Astrocyte (in vitro differentiated cells and primary cell): ENCODE results near the gene BRSK1. TPM values are rescaled to one million over a fixed set of nuclear protein-coding genes. Genes with fewer than 3 reads are reported as not detected.

Experiments
- DNase-seq: peaks from one replicate; pipeline ENCODE4 v3.0.0-alpha.2; 2010; ENCODE audit warnings: low read depth
- FAIRE-seq: peaks from 2 replicates; lab custom pipeline; 2011; peaks lifted over from hg19 to GRCh38; lab: Jason Lieb, UNC
- H2AFZ ChIP-seq: 2 replicates; pipeline ENCODE4 v1.6.0; 2012; ENCODE audit warnings: low read depth, low read length, inconsistent platforms
- H3K27ac ChIP-seq: 2 replicates; pipeline ENCODE4 v1.5.1; 2011; ENCODE audit warnings: low read depth, low read length, inconsistent platforms
- H3K27me3 ChIP-seq: 2 replicates; pipeline ENCODE4 v1.6.0; 2011; ENCODE audit warnings: low read length, inconsistent platforms; ENCODE audit not compliant: insufficient read depth
- H3K36me3 ChIP-seq: 2 replicates; pipeline ENCODE4 v1.5.1; 2011; ENCODE audit warnings: low read length, inconsistent platforms; ENCODE audit not compliant: insufficient read depth
- H3K4me1 ChIP-seq: 2 replicates; pipeline ENCODE4 v1.5.1; 2011; ENCODE audit warnings: low read length, inconsistent platforms; ENCODE audit not compliant: insufficient read depth
- H3K4me2 ChIP-seq: 2 replicates; pipeline ENCODE4 v1.6.0; 2012; ENCODE audit warnings: low read length, inconsistent platforms
- H3K4me3 ChIP-seq: 2 replicates; pipeline ENCODE4 v1.5.1; 2011; ENCODE audit warnings: low read depth, mild to moderate bottlenecking, low read length, inconsistent platforms; ENCODE audit not compliant: insufficient read depth
- H3K79me2 ChIP-seq: 2 replicates; pipeline ENCODE4 v1.6.0; 2012; ENCODE audit warnings: mild to moderate bottlenecking, low read length, inconsistent platforms; ENCODE audit not compliant: insufficient read depth
- H3K9ac ChIP-seq: 2 replicates; pipeline ENCODE4 v1.6.0; 2012; ENCODE audit warnings: mild to moderate bottlenecking, low read length, inconsistent platforms
- H3K9me3 ChIP-seq: 2 replicates; pipeline ENCODE4 v1.5.1; 2012; ENCODE audit warnings: low read depth, mild to moderate bottlenecking, low read length, inconsistent platforms; ENCODE audit not compliant: insufficient read depth
- H4K20me1 ChIP-seq: 2 replicates; pipeline ENCODE4 v1.6.0; 2012; ENCODE audit warnings: low read length, inconsistent platforms; ENCODE audit not compliant: insufficient read depth
- H3K27ac Mint-ChIP-seq: one replicate; pipeline ENCODE4 v1.8.0; 2021; ENCODE audit warnings: mild to moderate bottlenecking, mixed read lengths; ENCODE audit not compliant: unreplicated experiment
- H3K27me3 Mint-ChIP-seq: one replicate; pipeline ENCODE4 v1.8.0; 2021; ENCODE audit warnings: low read depth, mixed read lengths; ENCODE audit not compliant: unreplicated experiment
- H3K36me3 Mint-ChIP-seq: one replicate; pipeline ENCODE4 v1.8.0; 2021; ENCODE audit warnings: low read depth, mixed read lengths; ENCODE audit not compliant: unreplicated experiment
- H3K4me1 Mint-ChIP-seq: one replicate; pipeline ENCODE4 v1.8.0; 2021; ENCODE audit warnings: low read depth, mixed read lengths; ENCODE audit not compliant: unreplicated experiment
- H3K4me3 Mint-ChIP-seq: one replicate; pipeline ENCODE4 v1.8.0; 2021; ENCODE audit warnings: mild to moderate bottlenecking, moderate library complexity, mixed read lengths; ENCODE audit not compliant: unreplicated experiment
- H3K9me3 Mint-ChIP-seq: one replicate; pipeline ENCODE4 v1.8.0; 2021; ENCODE audit warnings: mild to moderate bottlenecking, mixed read lengths; ENCODE audit not compliant: unreplicated experiment
- EZH2 ChIP-seq: IDR thresholded peaks from 2 replicates; pipeline ENCODE4 v1.6.1; 2012; ENCODE audit warnings: mild to moderate bottlenecking, low read length, inconsistent platforms; ENCODE audit not compliant: insufficient read depth
- total RNA-seq: library from RNA; stranded (reverse); gene quantifications from 2 replicates; pipeline ENCODE4 v1.2.1, GENCODE V29; 2021
- TF ChIP-seq, protein P1 (sequence below): IDR thresholded peaks from 2 replicates; pipeline ENCODE4 v1.5.1; 2011; ENCODE audit warnings: low read depth, mild to moderate bottlenecking, inconsistent platforms, low read length, moderate library complexity; ENCODE audit not compliant: insufficient read depth

Gene BRSK1
- total RNA-seq, 1 donor from 2014 or later = 18.8 TPM

DNA sequence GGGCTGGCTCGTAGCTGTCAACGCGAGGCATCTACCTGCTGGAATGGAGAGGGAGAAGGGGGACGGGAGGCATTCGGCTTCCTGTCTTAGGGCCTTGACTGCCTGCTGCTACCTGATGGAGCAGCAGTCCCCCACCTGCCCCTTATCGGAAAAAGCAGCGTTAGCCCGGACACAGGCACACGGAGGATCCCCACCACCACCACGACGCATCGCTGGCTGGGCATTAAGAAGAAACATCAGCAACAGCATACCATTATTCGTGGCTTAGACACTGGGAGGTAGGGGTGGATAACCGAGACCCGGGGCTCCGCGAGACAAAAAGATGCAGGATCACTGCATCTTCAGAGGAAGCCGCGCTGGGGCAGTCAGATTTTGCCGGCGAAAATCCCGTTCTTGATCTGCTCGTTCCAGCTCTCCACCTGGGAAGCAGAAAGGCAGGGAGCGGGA, 69.6 kb downstream of the BRSK1 start:
- Histone ChIP-seq H3K27ac (no peak overlapping the region), H3K36me3 (no peaks in the 10 kb centered on the region), H3K4me2 (peak overlapping the region; percentile 82), H3K79me2 (no peaks in the 10 kb centered on the region), H3K4me3 (peak overlapping the region; percentile 17), H3K9me3 (no peaks in the 10 kb centered on the region), H3K27me3 (peaks cover 17% of the 10 kb centered on the region), H3K4me1 (peaks cover 10% of the 10 kb centered on the region), H4K20me1 (peaks cover 11% of the 10 kb centered on the region), H3K9ac (peak overlapping the region; percentile 43), H2AFZ (peak overlapping the region; percentile 81)
- H3K4me3 Mint-ChIP-seq = peak overlapping the region; percentile 79
- FAIRE-seq (no peak), DNase-seq (no peak)
- no peak overlapping the region for H3K27ac Mint-ChIP-seq
- TF ChIP-seq, protein P1, sequence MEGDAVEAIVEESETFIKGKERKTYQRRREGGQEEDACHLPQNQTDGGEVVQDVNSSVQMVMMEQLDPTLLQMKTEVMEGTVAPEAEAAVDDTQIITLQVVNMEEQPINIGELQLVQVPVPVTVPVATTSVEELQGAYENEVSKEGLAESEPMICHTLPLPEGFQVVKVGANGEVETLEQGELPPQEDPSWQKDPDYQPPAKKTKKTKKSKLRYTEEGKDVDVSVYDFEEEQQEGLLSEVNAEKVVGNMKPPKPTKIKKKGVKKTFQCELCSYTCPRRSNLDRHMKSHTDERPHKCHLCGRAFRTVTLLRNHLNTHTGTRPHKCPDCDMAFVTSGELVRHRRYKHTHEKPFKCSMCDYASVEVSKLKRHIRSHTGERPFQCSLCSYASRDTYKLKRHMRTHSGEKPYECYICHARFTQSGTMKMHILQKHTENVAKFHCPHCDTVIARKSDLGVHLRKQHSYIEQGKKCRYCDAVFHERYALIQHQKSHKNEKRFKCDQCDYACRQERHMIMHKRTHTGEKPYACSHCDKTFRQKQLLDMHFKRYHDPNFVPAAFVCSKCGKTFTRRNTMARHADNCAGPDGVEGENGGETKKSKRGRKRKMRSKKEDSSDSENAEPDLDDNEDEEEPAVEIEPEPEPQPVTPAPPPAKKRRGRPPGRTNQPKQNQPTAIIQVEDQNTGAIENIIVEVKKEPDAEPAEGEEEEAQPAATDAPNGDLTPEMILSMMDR = no peak
- no peak for TF ChIP-seq EZH2
- H3K27me3 Mint-ChIP-seq = peaks cover 58% of the 10 kb centered on the region
- peaks cover 1% of the 10 kb centered on the region for H3K4me1 Mint-ChIP-seq
- peaks cover 6% of the 10 kb centered on the region for H3K36me3 Mint-ChIP-seq
- H3K9me3 Mint-ChIP-seq = peaks cover 6% of the 10 kb centered on the region

GRCh38 chr19:55353803-55354697, 70.3 kb downstream of the BRSK1 start:
- Histone ChIP-seq H4K20me1 (peaks cover 11% of the 10 kb centered on the region), H3K9me3 (no peaks in the 10 kb centered on the region), H3K4me1 (peaks cover 10% of the 10 kb centered on the region), H3K79me2 (no peaks in the 10 kb centered on the region), H3K27ac (no peak overlapping the region), H2AFZ (peak overlapping the region; percentile 81), H3K36me3 (no peaks in the 10 kb centered on the region), H3K4me2 (peak overlapping the region; percentile 82), H3K4me3 (peak overlapping the region; percentile 17), H3K9ac (peak overlapping the region; percentile 43), H3K27me3 (peaks cover 17% of the 10 kb centered on the region)
- H3K4me3 Mint-ChIP-seq = peak overlapping the region; percentile 79
- peaks cover 6% of the 10 kb centered on the region for H3K9me3 Mint-ChIP-seq
- peaks cover 4% of the 10 kb centered on the region for H3K36me3 Mint-ChIP-seq
- no peak overlapping the region for H3K27ac Mint-ChIP-seq
- H3K27me3 Mint-ChIP-seq = peaks cover 65% of the 10 kb centered on the region
- DNase-seq = no peak
- no peak for FAIRE-seq
- TF ChIP-seq, protein P1 = no peak
- TF ChIP-seq EZH2 = no peak
- no peaks in the 10 kb centered on the region for H3K4me1 Mint-ChIP-seq
